Measurements from ENCODE around the gene GOLGA5. TPM values are rescaled to one million over a fixed set of nuclear protein-coding genes. Genes with fewer than 3 reads are reported as not detected.

Gene GOLGA5
- total and polyA plus RNA-seq, 2 of the 8 experiments (the other 6 are each of a cell fraction or from before 2014, with no cell fraction given), result 13.0 to 25.4 TPM

DNA sequence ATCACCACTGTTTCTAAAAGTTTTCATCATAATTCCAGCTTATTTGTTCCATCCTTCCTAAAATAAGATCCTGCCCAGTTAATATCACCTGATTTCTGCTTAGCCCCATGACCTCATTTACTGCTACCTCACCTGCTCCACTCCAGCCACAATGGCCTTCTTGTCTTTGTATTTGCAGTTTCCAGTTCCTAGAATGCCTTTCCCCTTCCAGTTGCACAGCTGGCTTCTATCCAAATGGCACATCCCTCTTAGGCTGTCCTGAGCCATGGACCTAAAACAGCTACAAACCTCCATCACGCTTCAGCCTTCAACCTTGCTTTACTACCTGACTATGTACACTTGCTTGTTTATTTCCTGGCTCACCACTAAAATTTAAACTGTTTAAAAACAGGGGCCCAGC is 39.1 kb upstream of the GOLGA5 start:
- Histone ChIP-seq H2BK120ac (replicated peaks; ENCODE audit: low read depth, low read length) (no peak overlapping the region), H3K9ac (replicated peaks in 1 of 4; ENCODE audit: extremely low read depth in 1 of 4, low read depth in 3 of 4, low read length in 3 of 4) (no peak overlapping the region), H3K4me3 (ENCODE audit: extremely low read depth in 1 of 4, insufficient read depth in 2 of 4, low read depth in 3 of 4, low read length in 4 of 4) (no peak overlapping the region), H3K14ac (ENCODE audit: insufficient read length) (no peak overlapping the region), H3K27ac (ENCODE audit: low read depth, low read length) (no peak overlapping the region), H2BK20ac (ENCODE audit: low read length) (no peak overlapping the region), H3K4me1 (replicated peaks in 1 of 4; ENCODE audit: control insufficient read depth in 3 of 4, insufficient read depth in 4 of 4, low read length in 3 of 4) (no peaks in the 10 kb centered on the region), H3K4ac (replicated peaks; ENCODE audit: insufficient read length, low read depth, low read length) (no peak overlapping the region), H4K20me1 (replicated peaks in 1 of 2; ENCODE audit: control insufficient read depth in 1 of 2, insufficient read depth in 2 of 2, low read length in 2 of 2) (no peaks in the 10 kb centered on the region), H2BK5ac (ENCODE audit: low read depth, low read length) (no peak overlapping the region), H2AFZ (ENCODE audit: low read length) (no peak overlapping the region), H2BK15ac (ENCODE audit: low read length) (no peak overlapping the region), H3K23me2 (ENCODE audit: low read depth, low read length) (no peaks in the 10 kb centered on the region), H3K9me3 (ENCODE audit: insufficient read depth in 2 of 2, low read depth in 1 of 2, low read length in 1 of 2) (no peaks in the 10 kb centered on the region), H3K79me2 (ENCODE audit: control insufficient read depth in 1 of 2, insufficient read depth in 2 of 2, low read length in 2 of 2) (no peaks in the 10 kb centered on the region), H3K36me3 (ENCODE audit: control insufficient read depth in 2 of 4, insufficient read depth in 4 of 4, low read length in 3 of 4) (no peaks in the 10 kb centered on the region), H3K79me1 (ENCODE audit: low read depth, low read length) (no peaks in the 10 kb centered on the region), H4K8ac (ENCODE audit: extremely low read depth, insufficient read depth, low read length) (no peak overlapping the region), H3K23ac (ENCODE audit: insufficient read length) (no peak overlapping the region), H3K18ac (ENCODE audit: extremely low read depth, low read length) (no peak overlapping the region), H4K91ac (replicated peaks; ENCODE audit: insufficient read length, low read length) (no peak overlapping the region), H3K27me3 (replicated peaks in 1 of 4; ENCODE audit: control insufficient read depth in 3 of 4, extremely low read depth in 1 of 4, insufficient read depth in 3 of 4, low read length in 3 of 4) (no peaks in the 10 kb centered on the region), H3K4me2 (ENCODE audit: insufficient read depth in 1 of 2, low read depth in 2 of 2, low read length in 2 of 2) (no peak overlapping the region), H4K5ac (ENCODE audit: insufficient read length, low read depth, low read length) (no peak overlapping the region), H3K56ac (replicated peaks; ENCODE audit: insufficient read length, low read depth, low read length) (no peak overlapping the region), H2AK5ac (ENCODE audit: low read depth, low read length) (no peak overlapping the region), H2BK12ac (ENCODE audit: low read depth, low read length) (no peak overlapping the region)
- ChIA-PET POLR2A (ENCODE audit: partially characterized antibody) (no interaction called here), CTCF (ENCODE audit: partially characterized antibody) (interaction anchor here (1.9 kb wide), 1 partner anchor 40 kb away, joined by 4 read pairs; no protein-coding TSS in a partner anchor)
- FAIRE-seq, result no peak
- no peak for DNase-seq (ENCODE audit: low read depth in 1 of 2, low spot score in 2 of 2)
- WGBS, 2 experiments (ENCODE audit: extremely low coverage in 1 of 2, insufficient coverage in 1 of 2, insufficient read length in 1 of 2, insufficient replicate concordance in 2 of 2, low coverage in 1 of 2, low lambda C conversion rate in 2 of 2, missing lambda C conversion rate in 1 of 2), result 93% methylated on average over 1 of the region's 1 CpG; no CpG with 5 or more reads in 1 of the 2 experiments
- TF ChIP-seq GTF2F1 (IDR thresholded peaks at IDR 0.05; ENCODE audit: borderline replicate concordance, low read depth, low read length) (no peak), SIN3A (conservative IDR thresholded peaks at IDR 0.05 in 1 of 2, IDR thresholded peaks at IDR 0.05 in 1 of 2; ENCODE audit: low read depth in 1 of 2, low read length in 2 of 2) (no peak), EZH2 (IDR thresholded peaks at IDR 0.05; ENCODE audit: low read depth, low read length, severe bottlenecking) (no peak), HDAC6 (IDR thresholded peaks at IDR 0.05; ENCODE audit: low read depth, low read length) (no peak), SP2 (IDR thresholded peaks at IDR 0.05; ENCODE audit: low read length) (no peak)
- TF ChIP-seq, protein P1, sequence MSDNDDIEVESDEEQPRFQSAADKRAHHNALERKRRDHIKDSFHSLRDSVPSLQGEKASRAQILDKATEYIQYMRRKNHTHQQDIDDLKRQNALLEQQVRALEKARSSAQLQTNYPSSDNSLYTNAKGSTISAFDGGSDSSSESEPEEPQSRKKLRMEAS (IDR thresholded peaks at IDR 0.05), result no peak
